Measurements from ENCODE around the gene MDFI.

Gene MDFI

DNA sequence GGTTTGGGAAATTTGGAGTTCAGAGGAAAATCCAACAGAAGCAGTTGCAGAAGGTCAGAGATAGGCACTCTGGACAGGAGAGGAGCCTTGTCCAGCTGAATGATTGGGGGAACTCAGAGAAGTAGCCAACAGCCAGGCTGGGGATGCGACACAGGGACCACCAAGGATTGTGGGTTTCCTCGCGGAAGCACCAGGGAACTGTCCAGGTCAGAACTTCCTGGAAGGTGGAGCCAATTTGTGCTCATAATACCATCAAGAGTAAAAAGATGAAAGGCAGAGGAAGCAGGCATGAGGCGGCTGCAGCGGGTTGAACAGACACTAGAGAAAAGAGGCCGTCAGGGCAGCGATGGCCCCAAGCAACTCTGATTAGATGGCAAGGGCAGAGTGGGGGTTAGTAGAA is 33.7 kb downstream of the MDFI start:
- Histone ChIP-seq H3K27me3 (ENCODE audit: insufficient read depth, poor library complexity, severe bottlenecking) (peaks cover 10% of the 10 kb centered on the region), H3K27ac (replicated peaks) (no peak overlapping the region), H3K4me3 (replicated peaks; ENCODE audit: insufficient read depth, low read length) (no peak overlapping the region)
- no peak for DNase-seq (ENCODE audit: low read depth in 1 of 2, low spot score in 1 of 2)
- TF ChIP-seq GABPA (IDR thresholded peaks at IDR 0.05; ENCODE audit: low read depth), result no peak
- no peak for TF ChIP-seq POLR2AphosphoS5 (IDR thresholded peaks at IDR 0.05; ENCODE audit: low read depth)
- no peak for TF ChIP-seq SPI1 (IDR thresholded peaks at IDR 0.05; ENCODE audit: borderline replicate concordance, low read depth)
- TF ChIP-seq, protein P1, sequence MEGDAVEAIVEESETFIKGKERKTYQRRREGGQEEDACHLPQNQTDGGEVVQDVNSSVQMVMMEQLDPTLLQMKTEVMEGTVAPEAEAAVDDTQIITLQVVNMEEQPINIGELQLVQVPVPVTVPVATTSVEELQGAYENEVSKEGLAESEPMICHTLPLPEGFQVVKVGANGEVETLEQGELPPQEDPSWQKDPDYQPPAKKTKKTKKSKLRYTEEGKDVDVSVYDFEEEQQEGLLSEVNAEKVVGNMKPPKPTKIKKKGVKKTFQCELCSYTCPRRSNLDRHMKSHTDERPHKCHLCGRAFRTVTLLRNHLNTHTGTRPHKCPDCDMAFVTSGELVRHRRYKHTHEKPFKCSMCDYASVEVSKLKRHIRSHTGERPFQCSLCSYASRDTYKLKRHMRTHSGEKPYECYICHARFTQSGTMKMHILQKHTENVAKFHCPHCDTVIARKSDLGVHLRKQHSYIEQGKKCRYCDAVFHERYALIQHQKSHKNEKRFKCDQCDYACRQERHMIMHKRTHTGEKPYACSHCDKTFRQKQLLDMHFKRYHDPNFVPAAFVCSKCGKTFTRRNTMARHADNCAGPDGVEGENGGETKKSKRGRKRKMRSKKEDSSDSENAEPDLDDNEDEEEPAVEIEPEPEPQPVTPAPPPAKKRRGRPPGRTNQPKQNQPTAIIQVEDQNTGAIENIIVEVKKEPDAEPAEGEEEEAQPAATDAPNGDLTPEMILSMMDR (IDR thresholded peaks at IDR 0.05; ENCODE audit: insufficient read depth, low read length), result no peak
- TF ChIP-seq, protein P2, sequence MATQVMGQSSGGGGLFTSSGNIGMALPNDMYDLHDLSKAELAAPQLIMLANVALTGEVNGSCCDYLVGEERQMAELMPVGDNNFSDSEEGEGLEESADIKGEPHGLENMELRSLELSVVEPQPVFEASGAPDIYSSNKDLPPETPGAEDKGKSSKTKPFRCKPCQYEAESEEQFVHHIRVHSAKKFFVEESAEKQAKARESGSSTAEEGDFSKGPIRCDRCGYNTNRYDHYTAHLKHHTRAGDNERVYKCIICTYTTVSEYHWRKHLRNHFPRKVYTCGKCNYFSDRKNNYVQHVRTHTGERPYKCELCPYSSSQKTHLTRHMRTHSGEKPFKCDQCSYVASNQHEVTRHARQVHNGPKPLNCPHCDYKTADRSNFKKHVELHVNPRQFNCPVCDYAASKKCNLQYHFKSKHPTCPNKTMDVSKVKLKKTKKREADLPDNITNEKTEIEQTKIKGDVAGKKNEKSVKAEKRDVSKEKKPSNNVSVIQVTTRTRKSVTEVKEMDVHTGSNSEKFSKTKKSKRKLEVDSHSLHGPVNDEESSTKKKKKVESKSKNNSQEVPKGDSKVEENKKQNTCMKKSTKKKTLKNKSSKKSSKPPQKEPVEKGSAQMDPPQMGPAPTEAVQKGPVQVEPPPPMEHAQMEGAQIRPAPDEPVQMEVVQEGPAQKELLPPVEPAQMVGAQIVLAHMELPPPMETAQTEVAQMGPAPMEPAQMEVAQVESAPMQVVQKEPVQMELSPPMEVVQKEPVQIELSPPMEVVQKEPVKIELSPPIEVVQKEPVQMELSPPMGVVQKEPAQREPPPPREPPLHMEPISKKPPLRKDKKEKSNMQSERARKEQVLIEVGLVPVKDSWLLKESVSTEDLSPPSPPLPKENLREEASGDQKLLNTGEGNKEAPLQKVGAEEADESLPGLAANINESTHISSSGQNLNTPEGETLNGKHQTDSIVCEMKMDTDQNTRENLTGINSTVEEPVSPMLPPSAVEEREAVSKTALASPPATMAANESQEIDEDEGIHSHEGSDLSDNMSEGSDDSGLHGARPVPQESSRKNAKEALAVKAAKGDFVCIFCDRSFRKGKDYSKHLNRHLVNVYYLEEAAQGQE (IDR thresholded peaks at IDR 0.05; ENCODE audit: insufficient replicate concordance, low read depth), result no peak

DNA sequence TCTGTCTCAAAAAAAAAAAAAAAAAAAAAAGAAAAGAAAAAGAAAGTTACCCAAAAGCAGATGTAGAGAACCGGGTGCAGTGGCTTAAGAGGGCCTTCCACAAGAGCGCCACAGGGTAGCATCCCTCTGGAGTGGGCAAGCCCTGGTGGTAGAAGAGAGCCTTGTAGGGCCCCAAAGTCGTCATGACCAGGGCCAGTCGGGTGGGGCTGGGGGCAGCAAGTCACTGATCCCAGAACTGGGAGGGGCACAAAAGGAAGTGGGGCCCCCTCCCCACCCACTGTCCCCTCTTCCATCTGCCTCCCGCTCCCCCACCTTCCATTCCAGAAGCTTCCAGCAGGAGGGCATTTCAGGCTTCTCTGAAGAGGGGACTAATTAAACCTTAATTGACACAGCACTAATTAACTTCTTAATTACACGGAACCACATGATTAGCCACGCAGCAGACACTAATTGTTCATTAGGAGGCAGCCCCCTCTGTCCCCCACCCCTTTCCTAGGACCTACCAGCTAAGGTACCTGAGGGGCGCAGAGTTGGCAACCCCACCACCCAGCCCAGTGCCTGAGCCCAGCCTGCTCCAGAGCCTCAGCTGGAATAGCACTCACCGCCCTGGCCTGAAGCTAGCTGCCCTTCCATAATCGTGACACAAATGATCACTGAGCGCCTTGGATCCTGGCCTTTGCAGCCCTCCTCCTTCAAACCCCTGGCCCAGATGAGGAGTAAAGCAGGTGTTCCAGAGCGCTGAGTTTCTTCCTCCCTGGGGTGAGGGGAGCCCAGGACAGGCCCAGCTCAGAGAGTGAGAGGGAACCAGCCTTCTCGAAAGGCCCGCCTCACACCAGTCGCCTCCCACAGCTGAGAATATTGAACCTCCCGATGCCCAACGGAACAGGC is 34.8 kb downstream of the MDFI start:
- H3K4me3 ChIP-seq (replicated peaks; ENCODE audit: insufficient read depth, low read length), result no peak overlapping the region
- DNase-seq (ENCODE audit: low read depth in 1 of 2, low spot score in 1 of 2), result no peak
- peaks cover 10% of the 10 kb centered on the region for H3K27me3 ChIP-seq (ENCODE audit: insufficient read depth, poor library complexity, severe bottlenecking)
- TF ChIP-seq POLR2AphosphoS5 (IDR thresholded peaks at IDR 0.05; ENCODE audit: low read depth) (no peak), GABPA (IDR thresholded peaks at IDR 0.05; ENCODE audit: low read depth) (no peak), SPI1 (IDR thresholded peaks at IDR 0.05; ENCODE audit: borderline replicate concordance, low read depth) (no peak)
- TF ChIP-seq, protein P2 (IDR thresholded peaks at IDR 0.05; ENCODE audit: insufficient replicate concordance, low read depth), result no peak
- TF ChIP-seq, protein P1 (IDR thresholded peaks at IDR 0.05; ENCODE audit: insufficient read depth, low read length), result no peak
- H3K27ac ChIP-seq (replicated peaks), result no peak overlapping the region

DNA sequence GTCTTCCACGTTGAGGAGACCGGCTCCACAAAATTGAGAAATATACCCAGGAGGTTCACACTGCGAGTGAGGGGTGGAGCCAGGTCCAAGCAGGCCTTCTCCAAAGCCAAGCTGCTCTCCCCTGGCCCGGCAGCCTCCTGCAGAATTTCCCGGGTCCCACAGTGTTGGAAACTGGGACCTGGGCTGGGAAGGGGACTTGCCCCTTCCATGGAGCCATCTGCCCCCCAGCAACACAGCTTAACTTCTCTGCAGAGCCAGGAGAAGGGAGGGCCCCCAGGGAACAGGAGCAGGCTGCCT is 35.4 kb downstream of the MDFI start:
- Histone ChIP-seq H3K27me3 (ENCODE audit: insufficient read depth, poor library complexity, severe bottlenecking) (peaks cover 10% of the 10 kb centered on the region), H3K27ac (replicated peaks) (no peak overlapping the region), H3K4me3 (replicated peaks; ENCODE audit: insufficient read depth, low read length) (no peak overlapping the region)
- DNase-seq (ENCODE audit: low read depth in 1 of 2, low spot score in 1 of 2), result no peak
- TF ChIP-seq POLR2AphosphoS5 (IDR thresholded peaks at IDR 0.05; ENCODE audit: low read depth), result no peak
- TF ChIP-seq GABPA (IDR thresholded peaks at IDR 0.05; ENCODE audit: low read depth), result no peak
- TF ChIP-seq, protein P2 (IDR thresholded peaks at IDR 0.05; ENCODE audit: insufficient replicate concordance, low read depth), result no peak
- TF ChIP-seq, protein P1 (IDR thresholded peaks at IDR 0.05; ENCODE audit: insufficient read depth, low read length), result no peak
- TF ChIP-seq SPI1 (IDR thresholded peaks at IDR 0.05; ENCODE audit: borderline replicate concordance, low read depth), result no peak

Data from HL-60 (cell line).